H1 (cell line): ENCODE data around the gene COL4A2. TPM values are rescaled to one million over a fixed set of nuclear protein-coding genes. Genes with fewer than 3 reads are reported as not detected.

Source experiments
- FOSL1 ChIP-seq: IDR thresholded peaks from 2 replicates; pipeline ENCODE4 v1.6.1; 2011; ENCODE audit warnings: mild to moderate bottlenecking, low read depth, low read length, moderate library complexity; ENCODE audit not compliant: insufficient read depth
- SP4 ChIP-seq: IDR thresholded peaks from 2 replicates; pipeline ENCODE4 v1.6.1; 2012; ENCODE audit warnings: low read length, inconsistent platforms
- polyA plus RNA-seq, 7 experiments: library from polyadenylated mRNA; depleted of rRNA in 3 of 7; stranded (reverse) in 5 of 7; unstranded in 2 of 7; fragments of >200 nt in 5 of 7; fragments of 200-250 nt in 2 of 7; gene quantifications; 1 replicate in 5 of 7; 2 replicates in 1 of 7; 4 replicates in 1 of 7; pipeline versions ENCODE4 v1.2.1 to v1.2.3, GENCODE V29; 2011 to 2013; ENCODE audit warnings: missing spikeins in 2 of 7, mixed read lengths in 2 of 7
- total RNA-seq: library from RNA; stranded (reverse); fragmentation: NEBNext Ultra II Directional; extraction: Animal tissue kit (Norgen Biotek cat#: 25700); gene quantifications from 2 replicates; pipeline ENCODE4 v1.2.1, GENCODE V29; 2021

COL4A2 gene
- total and polyA plus RNA-seq, 2 of the 8 experiments (the other 6 are each of a cell fraction or from before 2014, with no cell fraction given): 80.4 to 87.3 TPM

DNA sequence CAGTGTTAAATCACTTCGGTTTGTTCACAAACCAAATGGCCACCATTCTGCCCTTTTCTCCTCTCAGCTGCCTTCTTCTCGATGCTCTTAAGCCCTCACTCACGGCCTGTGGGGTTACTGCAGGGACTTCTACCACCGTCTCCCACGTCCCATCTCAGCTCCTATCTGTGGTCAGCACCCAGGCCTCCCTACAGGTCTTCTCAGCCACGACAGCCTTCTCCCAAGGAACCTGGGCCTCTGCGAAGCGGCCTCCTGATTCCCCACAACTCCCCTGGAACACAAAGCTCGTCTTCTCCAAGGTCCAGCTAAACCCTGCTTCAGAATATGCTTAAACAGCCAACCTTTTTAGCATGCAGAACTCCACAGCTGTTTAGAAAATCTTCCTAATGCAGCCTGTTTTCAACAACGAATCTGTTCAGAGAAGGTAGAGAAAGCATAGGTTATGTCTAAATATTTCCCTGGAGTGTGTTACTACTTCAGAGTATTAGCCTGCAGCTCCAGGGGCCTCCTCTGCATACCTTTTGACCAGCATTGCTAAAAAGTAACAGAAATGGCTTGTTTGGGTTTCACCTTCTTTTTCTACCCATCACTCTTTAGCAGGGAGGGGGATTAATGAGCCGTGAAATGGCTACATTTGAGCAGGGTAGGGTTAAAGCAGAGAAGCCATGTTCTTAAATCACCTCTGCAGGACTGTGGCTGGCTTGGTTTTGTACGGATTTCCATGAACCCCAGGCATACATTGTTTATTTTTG lies 104.0 kb downstream of the COL4A2 start (continued):
- TF ChIP-seq FOSL1: no peak
- TF ChIP-seq SP4: no peak
